SIG-M5 treated with dmso at 0.1 percent for 504 hours (cell line): ENCODE data around the gene CHGA.

ENCODE experiments used
- DNase-seq: peaks from one replicate; lab custom pipeline; 2025; ENCODE audit not compliant: unreplicated experiment; lab: John Stamatoyannopoulos, UW

CHGA gene

GRCh38 chr14:92976268-92976667 is 53.3 kb downstream of the CHGA start:
- DNase-seq = no peak

GRCh38 chr14:92978229-92979021 is 55.5 kb downstream of the CHGA start:
- no peak for DNase-seq

GRCh38 chr14:92980866-92981265 is 57.9 kb downstream of the CHGA start:
- no peak for DNase-seq

- DNase-seq = no peak
These were observed 58.8 kb downstream of the CHGA start for GRCh38 chr14:92981726-92982125.

- no peak for DNase-seq
These were observed 60.0 kb downstream of the CHGA start for GRCh38 chr14:92982956-92983355.

GRCh38 chr14:92984082-92984788 is 61.3 kb downstream of the CHGA start:
- DNase-seq = no peak
